Measurements from ENCODE around the gene WWP2. TPM values are rescaled to one million over a fixed set of nuclear protein-coding genes. Genes with fewer than 3 reads are reported as not detected.

The WWP2 gene
- total RNA-seq, 1 experiment from 2014 or later, result 40.2 TPM

- Mint-ChIP-seq H3K36me3 (ENCODE audit: insufficient read depth in 1 of 3, low read depth in 3 of 3) (peaks cover 0 to 1% (median 1%) of the 10 kb centered on the region in 3 experiments; a peak in 4 of 7 replicates), H3K4me3 (no peak overlapping the region), H3K4me1 (peaks cover 8 to 9% of the 10 kb centered on the region in 2 experiments; a peak in 3 of 4 replicates), H3K27ac (peak overlapping the region in 1 of 3 experiments; percentile 15; a peak in 1 of 7 replicates), H3K9me3 (no peaks in the 10 kb centered on the region), H3K27me3 (ENCODE audit: low read depth) (no peaks in the 10 kb centered on the region)
- H3K4me2 ChIP-seq (ENCODE audit: insufficient read depth, insufficient read length, low read length), result no peak overlapping the region
- H2BK120ac ChIP-seq (ENCODE audit: low read depth, low read length, poor library complexity, severe bottlenecking), result no peak overlapping the region
- H3K23ac ChIP-seq (ENCODE audit: insufficient read length, low read depth, low read length), result no peak overlapping the region
- no peak for DNase-seq
- no peak overlapping the region for H3K4ac ChIP-seq (ENCODE audit: low read depth, low read length)
- no CpG with 5 or more reads among the region's 11 CpGs for WGBS (ENCODE audit: extremely low coverage, insufficient read length, low lambda C conversion rate)
- H3T11ph ChIP-seq (ENCODE audit: low read length), result no peak overlapping the region
- no peak overlapping the region for H4K91ac ChIP-seq (ENCODE audit: insufficient read length, low read depth, low read length)
- no peak overlapping the region for H3K9ac ChIP-seq (ENCODE audit: extremely low read depth, insufficient read length, low read length)
- H3K14ac ChIP-seq (ENCODE audit: insufficient read depth, low read length), result no peak overlapping the region
- no peaks in the 10 kb centered on the region for H3K23me2 ChIP-seq (ENCODE audit: insufficient read length, low read depth, low read length, poor library complexity, severe bottlenecking)
- no peak overlapping the region for H2BK15ac ChIP-seq (ENCODE audit: low read depth, low read length)
- 0 out of 2 replicates have a peak, but pooled peaks cover 2% of the 10 kb centered on the region for H3K4me1 ChIP-seq (ENCODE audit: insufficient read depth, low read length)
- no peaks in the 10 kb centered on the region for H3K79me1 ChIP-seq (ENCODE audit: insufficient read depth, low read depth, low read length, poor library complexity, severe bottlenecking)
- H3K79me2 ChIP-seq (ENCODE audit: insufficient read depth, low read length), result no peaks in the 10 kb centered on the region
- no peaks in the 10 kb centered on the region for H3K9me3 ChIP-seq (ENCODE audit: control insufficient read depth, low read depth, low read length)
- no peak overlapping the region for H4K8ac ChIP-seq (replicated peaks; ENCODE audit: insufficient read length, low read depth, low read length)
- no peak overlapping the region for H3K18ac ChIP-seq (ENCODE audit: insufficient read length, low read depth, low read length)
- H3K27ac ChIP-seq (ENCODE audit: insufficient read length, low read depth, low read length), result no peak overlapping the region
- H4K5ac ChIP-seq (ENCODE audit: insufficient read length, low read depth, low read length), result no peak overlapping the region
- no peak overlapping the region for H2AK5ac ChIP-seq (ENCODE audit: insufficient read length, low read length)
- TF ChIP-seq, protein P1, sequence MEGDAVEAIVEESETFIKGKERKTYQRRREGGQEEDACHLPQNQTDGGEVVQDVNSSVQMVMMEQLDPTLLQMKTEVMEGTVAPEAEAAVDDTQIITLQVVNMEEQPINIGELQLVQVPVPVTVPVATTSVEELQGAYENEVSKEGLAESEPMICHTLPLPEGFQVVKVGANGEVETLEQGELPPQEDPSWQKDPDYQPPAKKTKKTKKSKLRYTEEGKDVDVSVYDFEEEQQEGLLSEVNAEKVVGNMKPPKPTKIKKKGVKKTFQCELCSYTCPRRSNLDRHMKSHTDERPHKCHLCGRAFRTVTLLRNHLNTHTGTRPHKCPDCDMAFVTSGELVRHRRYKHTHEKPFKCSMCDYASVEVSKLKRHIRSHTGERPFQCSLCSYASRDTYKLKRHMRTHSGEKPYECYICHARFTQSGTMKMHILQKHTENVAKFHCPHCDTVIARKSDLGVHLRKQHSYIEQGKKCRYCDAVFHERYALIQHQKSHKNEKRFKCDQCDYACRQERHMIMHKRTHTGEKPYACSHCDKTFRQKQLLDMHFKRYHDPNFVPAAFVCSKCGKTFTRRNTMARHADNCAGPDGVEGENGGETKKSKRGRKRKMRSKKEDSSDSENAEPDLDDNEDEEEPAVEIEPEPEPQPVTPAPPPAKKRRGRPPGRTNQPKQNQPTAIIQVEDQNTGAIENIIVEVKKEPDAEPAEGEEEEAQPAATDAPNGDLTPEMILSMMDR (conservative IDR thresholded peaks at IDR 0.05), result no peak
- no peak overlapping the region for H3K56ac ChIP-seq (ENCODE audit: insufficient read length, low read depth, low read length)
- H2AFZ ChIP-seq (ENCODE audit: low read length), result no peak overlapping the region
- H2BK20ac ChIP-seq (ENCODE audit: low read depth, low read length, poor library complexity, severe bottlenecking), result no peak overlapping the region
- no peaks in the 10 kb centered on the region for H3K27me3 ChIP-seq (ENCODE audit: insufficient read depth, low read length)
- H4K20me1 ChIP-seq (ENCODE audit: control insufficient read depth, insufficient read depth, insufficient read length), result no peaks in the 10 kb centered on the region
- no peak overlapping the region for H2BK12ac ChIP-seq (ENCODE audit: insufficient read length, low read depth, low read length)
- no peak overlapping the region for H2BK5ac ChIP-seq (ENCODE audit: insufficient read length, low read length)
These were observed 132.5 kb downstream of the WWP2 start for GRCh38 chr16:69894676-69895075.

Measured in H9 (cell line).